Measurements from ENCODE around the gene DCST1.
A peak's percentile ranks its signal among the peaks of the same experiment; 100 is the strongest.

Gene DCST1

DNA sequence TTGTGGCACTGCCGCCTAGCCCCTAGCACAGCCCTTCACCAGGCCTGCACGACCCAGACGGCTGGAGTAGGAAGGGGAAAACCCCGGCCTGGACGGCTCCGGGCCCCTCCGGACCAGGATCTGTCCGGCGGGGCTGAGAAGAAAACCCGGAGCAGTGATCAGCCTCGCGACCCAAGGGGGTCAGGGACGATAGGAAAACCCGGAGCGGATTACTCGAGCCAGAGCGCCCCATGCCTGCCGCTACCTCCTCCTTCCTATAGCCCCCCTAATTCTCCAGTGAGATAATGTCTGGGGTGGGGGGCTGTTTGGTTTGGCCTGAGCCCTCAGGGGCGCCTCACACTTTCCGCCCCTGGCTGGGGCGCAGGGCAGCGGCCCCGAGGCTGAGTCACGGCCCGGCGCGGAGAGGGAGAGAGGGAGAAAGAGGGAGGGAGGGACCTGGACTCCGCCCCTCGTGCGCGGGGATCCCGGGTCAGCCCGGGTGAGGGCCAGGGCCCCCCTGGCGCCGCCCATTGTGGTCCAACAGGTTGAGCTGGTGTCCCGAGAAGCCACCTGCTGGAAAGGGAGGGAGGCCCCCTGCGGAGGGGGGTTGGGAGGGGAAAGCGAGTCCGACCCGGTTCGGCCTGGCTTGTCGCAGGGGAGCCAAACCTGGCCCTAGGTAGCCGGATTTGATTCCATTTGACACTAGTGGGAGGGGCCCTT is 32.7 kb upstream of the DCST1 start:
- DNase-seq (ENCODE audit: extremely low read depth in 1 of 2, low read depth in 1 of 2), result peak; percentile 48 to 67

DNA sequence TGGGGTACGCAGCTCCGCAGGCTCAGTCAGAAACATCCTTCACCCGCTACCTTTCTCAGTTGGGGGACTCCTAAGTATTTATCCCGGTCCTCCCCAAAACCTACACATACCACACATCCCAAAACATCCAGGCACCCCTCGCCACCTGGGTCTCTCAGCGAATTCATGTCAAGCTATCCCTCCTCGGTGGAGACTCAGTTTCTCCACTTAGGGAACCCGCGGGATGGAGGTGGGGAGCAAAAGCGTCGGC is 32.3 kb upstream of the DCST1 start:
- DNase-seq (ENCODE audit: extremely low read depth in 1 of 2, low read depth in 1 of 2), result no peak

DNA sequence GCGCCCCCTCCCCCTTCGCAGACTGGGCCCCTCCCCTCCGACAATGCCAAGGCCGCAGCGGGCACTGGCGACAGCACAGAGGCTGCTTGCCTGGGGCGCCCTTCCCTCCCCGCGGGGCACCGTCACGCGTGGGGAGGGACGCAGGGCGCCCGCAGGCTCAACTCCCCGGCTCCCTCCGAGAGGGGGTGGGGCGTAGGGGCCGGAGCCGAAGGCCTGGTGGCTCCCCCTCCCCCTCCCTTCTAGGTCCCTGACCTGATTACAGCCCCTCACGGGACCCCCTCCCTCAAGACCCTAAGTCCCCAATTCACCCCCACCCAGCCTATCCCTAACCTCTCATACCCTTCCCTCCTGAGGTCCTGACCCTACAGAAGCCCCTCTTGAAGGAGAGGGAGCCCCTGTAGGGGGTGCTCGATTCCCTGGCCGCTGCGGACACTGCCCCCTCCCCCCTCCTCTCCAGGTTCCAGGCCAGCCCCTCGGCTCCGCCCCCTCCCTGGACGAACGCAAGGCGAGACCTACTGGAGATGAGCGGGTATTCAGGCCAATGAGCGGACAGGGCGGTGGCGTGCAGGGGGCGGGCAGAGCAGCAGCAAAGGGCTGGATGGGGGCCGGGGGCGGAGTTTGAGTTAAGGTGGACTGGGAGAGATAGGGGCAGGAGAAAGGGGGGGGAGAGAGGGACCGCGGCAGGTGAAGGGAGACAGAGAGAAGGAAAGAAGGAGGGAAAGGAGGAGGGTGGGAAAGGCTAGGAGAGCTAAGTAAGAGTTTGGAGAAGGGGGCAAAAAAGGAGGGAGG is 31.8 kb upstream of the DCST1 start:
- DNase-seq (ENCODE audit: extremely low read depth in 1 of 2, low read depth in 1 of 2), result peak; percentile 93 to 96

DNA sequence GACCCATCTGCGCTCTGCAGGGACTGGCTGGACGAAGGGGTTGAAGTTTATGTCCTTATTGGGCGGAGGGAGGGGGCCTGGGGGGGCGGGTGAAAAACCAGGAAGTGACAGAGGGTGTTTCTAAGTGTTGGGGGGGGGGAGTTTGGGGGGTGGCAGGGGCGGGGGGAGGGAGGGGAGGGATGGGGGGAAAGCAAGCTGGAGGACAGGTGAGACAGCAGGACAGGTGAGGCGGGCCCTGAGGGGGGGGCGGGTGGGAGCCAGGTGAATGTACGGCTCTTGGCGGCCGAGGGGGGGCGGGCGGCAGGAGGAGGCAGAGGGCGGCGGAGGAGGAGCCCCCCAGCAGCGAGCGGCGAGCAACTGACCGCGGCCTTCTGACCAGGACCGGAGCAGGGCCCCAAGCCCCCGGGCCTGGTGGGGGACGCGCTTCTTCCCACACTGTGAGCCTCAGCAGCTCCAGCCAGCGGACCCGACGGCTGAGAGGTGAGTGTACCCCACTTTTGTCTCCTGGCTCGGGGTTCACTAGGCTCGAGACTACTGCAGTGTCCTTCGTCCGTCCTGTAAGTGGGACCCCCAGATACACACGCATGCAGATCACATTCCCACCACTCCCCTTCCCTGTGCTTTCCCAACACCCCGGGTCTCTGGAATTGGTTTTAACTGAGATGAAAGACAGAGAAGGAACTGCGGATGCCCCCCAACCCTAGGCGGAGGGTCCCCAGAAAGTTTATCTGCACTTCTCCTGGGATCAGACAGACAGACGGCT is 31.0 kb upstream of the DCST1 start, which contains the start of gene ZBTB7B:
Gene ZBTB7B (plus strand): TSS at position 339 of the 763 bp plus-strand sequence. CDS start 11,859 bp downstream, outside the sequence.
- DNase-seq (ENCODE audit: extremely low read depth in 1 of 2, low read depth in 1 of 2), result no peak

DNA sequence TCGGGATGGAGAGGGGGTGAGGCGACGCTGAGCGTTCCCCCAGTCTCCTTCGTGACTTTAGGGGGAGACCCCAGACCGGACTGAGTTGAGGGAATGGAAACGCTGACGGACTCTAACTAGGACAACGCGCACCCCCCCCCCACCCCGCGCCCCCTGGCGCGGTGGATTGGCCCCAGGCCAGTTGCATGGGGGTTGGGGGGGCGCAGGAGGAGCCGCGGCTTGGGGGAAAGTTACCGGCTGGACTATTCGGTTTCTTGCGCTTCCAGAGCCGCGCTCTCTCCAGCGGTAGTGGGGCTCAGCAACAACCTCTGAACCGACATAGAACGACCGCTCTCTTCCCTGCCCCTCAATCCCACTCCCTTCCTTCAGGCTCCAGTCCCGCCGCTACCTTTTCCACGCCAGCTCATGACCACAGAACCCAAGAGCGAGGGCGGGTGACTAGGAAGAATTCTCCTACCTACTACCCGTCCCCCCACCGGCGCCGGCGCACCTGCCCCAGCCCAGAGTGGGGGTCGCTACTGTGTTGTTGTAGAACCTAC is 30.3 kb upstream of the DCST1 start:
- no peak for DNase-seq (ENCODE audit: extremely low read depth in 1 of 2, low read depth in 1 of 2)

DNA sequence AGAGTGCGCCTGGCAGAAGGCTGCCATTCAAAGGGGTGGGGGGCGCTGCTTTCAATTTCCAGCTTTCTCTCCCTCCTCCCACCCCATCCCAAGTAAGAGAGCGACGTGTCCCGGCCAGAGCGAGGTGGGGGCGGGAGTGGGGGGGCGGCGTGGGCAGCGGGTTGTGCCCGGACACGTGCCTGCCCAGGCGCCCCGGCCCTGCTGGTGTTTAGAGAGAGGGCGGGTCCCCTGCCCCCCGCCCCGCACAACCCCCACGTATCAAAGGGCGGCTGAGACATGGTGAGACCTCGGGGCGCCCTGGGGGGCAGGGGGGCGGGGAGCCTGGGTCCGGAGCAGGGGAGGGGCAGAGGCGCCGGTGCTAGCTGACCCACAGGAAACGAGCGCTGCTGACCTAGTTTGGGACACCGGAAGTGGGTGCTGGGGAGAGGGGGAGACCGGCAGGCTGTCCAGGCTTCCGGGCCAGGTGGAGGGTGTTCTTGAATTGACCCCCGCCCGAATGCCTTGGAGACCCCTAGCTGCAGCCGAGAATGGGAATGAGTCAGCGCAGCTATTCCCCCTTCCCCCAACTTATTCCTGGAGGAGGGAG is 29.8 kb upstream of the DCST1 start:
- no peak for DNase-seq (ENCODE audit: extremely low read depth in 1 of 2, low read depth in 1 of 2)

DNA sequence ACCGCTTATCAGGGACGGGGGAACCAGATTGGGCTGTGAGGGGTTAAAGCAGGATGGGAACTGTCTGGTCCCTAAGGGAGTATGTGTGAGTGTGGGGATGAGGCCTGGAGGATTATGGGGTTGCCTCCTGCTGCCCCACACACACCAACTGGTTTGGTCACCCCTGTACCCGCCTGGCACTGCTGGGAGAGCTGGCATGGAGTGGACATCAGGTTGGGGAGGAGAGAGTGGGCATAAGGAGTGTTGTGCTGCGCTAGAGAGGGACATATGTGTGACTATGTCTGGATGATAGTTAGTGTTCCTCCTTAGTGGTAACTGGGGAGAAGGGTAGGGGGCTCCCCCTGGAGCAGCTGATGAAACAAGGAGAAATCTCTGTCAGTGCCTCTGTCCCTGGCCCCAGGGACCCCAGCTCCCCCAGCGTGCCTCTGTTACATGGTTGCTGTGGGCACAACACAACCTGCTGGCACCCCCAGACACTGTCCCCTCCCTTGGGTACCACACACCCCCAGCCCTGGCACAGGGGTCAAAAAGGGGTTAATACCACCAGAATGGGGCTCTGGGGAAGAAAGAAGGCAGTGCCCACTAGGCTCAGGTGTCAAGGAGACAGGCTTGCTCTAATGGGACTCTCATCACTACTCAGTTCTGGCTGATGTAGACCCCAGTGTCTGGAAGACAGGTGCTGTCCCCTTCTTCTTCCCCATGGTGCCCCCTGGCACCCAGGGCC is 29.1 kb upstream of the DCST1 start:
- no peak for DNase-seq (ENCODE audit: extremely low read depth in 1 of 2, low read depth in 1 of 2)

DNA sequence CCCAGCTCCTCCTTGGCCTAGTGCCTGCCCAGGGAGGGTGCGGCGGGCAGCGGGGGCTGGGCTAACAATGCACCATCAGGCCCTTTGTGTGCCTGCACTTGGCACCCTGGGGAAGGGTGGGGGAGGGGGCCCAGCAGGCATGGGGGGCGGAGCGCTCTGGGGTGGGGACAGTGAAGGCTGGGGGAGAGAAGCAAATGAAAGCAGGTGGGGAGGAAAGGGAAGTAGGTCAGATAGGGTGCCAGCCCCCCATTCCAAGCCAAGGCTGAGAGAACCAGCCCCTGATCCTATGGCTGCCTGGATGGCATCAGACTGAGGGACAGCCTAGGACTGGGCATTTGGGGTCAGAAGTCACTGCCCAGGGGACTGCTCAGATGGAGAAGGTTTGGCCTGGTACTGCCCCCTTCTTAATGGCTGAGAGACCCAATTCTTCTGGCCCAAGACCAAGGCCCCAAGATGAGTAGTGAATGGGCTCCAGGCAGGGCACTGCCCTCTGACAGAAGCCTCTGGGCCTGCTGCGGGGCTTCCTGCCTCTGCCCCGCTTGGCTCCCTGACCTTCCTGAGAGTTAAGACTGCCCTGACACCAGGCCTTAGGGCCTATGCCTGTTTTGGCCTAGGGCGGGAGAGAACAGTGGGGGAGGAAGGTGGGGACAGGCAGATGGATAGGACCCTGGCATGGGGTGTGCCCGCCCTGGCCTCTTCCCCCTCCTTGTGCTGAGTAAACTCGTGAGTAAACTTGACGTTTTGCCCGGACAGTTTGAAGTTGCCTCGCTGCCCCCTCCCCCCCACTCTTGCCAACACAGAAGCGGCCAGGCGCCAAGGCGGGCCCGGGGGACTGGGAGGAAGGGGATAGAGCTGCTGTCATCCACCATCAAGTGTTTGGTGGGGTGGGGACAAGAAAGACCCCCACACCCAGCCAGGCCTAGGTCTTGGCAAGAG is 28.3 kb upstream of the DCST1 start:
- no peak for DNase-seq (ENCODE audit: extremely low read depth in 1 of 2, low read depth in 1 of 2)

DNA sequence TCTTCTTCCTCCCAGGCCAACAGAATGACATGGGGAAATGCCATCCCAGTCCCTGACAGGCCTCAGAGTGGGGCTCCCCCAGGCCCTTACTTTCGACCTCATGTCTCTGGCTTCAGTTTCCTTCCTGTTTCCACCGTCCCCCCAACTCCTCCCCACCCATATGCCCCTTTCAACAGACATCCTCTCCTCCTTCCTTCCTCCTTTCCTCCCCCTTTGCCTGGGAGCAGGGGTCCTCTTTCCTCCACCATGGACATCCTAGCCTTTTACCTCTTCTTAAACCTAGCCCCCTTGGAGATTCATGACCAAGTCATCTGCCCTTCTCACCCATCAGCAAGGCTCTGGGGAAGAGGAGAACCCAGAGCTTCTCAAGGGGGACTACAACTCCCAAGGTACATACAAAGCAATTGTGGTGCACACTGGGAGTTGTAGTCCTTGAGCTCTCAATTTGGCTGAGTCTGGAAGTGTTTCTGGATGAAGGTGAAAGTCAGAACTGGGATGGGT is 27.0 kb upstream of the DCST1 start:
- DNase-seq (ENCODE audit: extremely low read depth in 1 of 2, low read depth in 1 of 2), result no peak

DNA sequence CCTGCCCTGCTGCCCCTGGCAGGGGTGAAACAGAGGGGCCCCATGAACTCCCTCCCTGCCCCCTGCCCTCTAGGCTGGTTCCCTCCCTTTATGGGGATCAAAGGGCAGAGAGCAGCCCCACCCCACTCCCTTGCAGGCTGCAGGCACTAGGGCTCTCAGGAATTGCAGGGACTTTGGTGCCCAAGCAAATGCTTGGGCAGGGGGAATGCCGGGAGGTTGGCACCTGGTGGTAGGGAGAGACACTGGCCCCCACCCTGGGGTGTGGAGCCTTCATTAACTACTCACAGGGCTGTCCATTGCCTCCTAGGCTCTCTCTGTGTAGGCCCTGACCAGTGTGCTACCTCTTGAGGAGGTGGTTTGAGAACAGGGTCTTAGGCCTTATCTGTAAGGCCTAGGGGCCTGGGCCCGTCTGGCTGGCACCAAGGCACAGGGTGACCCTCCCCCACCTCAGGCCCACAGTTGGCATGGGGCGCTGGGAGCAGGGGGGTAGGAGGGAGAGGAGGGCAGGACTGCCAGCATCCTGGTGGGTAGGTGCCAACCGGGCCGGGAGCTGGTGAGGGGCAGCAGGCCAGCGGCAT is 26.3 kb upstream of the DCST1 start:
- DNase-seq (ENCODE audit: extremely low read depth in 1 of 2, low read depth in 1 of 2), result no peak

DNA sequence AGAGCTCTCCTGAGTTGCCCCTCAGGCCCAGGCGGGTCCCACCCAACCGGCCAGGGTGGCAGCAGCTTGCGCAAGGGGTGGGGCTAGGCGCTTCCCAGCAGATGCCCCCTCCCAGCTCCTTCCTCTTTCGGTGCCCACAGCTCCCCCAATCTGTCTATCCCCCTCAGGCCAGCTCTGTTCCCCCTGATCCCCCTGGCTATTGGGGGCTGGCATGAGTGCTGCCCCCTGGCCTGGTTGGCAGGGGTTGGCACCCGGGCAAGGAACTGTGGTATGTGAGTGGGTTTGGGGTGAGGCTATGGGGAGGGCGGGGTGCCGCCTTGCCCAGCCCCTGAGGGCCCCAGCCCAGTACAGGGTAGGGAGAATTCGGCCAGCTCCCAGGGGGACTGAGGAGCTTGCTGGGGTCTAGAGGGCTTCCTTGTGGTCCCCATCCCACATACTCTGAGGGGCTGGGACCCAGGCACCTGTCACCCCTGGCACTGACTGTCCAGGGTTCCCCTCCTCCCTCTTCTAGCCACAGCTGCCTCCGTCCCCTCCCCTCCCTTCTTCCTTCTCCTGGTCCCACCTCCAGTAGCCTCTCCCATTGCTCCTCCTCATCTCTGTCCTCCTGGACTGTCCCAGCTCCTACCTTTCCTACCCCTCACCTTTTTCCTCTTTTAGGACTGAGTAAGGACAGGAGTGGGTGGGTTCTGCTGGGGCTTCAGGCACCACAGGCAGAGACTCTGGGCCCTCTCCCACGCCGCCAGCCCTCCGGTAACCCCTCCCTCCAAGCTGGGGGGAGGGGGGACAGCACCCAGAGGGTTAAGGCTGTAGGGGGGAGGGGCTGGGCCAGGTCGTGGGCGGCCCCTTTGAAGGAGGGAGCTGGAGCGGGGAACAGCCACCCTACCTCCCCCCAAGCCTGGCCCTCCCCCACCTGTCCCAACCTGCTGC is 25.3 kb upstream of the DCST1 start:
- DNase-seq (ENCODE audit: extremely low read depth in 1 of 2, low read depth in 1 of 2), result no peak

DNA sequence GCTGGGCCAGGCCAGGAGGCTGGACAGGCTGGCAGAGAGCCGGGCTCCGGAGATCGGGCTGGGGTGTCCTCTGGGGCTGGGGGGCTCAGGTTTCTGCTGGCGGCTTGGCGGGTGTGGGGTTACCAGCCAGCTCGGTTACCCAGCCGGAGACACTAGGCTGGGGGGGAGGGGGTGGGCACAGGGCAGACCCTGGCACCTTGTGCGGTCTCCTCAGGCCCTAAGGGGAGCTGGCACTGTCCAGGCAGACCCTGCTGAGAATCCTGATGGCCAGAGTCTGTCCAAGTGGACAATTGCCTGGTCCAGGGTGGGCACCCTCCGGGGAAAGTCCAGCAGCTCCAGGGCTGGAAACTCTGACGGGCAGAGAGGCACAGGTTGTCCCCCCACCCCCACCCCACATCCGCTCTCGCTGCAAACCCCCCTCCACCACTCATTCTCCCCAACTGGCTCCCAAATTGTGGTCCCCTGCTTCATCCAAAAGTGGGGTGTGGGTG is 24.4 kb upstream of the DCST1 start:
- no peak for DNase-seq (ENCODE audit: extremely low read depth in 1 of 2, low read depth in 1 of 2)

DNA sequence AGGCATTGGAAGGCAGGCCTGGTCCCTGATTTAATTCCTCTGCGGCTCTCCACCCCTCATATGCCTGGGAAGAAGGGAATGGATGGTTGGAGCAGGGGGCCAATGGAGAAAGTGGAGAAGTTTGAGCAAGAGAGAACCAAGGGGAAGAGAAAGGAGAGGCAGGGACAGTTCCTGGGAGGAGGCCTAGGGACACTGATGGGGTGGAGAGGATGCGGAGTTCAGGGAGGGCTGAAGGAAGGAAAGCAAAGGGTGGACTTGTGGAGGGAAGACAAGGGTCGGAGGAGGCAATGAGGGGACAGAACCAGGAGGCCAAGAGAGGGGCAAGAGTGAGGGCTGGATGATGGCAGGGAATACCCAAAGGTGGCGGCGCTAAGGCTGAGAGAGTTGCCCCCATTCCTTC is 23.9 kb upstream of the DCST1 start:
- no peak for DNase-seq (ENCODE audit: extremely low read depth in 1 of 2, low read depth in 1 of 2)

DNA sequence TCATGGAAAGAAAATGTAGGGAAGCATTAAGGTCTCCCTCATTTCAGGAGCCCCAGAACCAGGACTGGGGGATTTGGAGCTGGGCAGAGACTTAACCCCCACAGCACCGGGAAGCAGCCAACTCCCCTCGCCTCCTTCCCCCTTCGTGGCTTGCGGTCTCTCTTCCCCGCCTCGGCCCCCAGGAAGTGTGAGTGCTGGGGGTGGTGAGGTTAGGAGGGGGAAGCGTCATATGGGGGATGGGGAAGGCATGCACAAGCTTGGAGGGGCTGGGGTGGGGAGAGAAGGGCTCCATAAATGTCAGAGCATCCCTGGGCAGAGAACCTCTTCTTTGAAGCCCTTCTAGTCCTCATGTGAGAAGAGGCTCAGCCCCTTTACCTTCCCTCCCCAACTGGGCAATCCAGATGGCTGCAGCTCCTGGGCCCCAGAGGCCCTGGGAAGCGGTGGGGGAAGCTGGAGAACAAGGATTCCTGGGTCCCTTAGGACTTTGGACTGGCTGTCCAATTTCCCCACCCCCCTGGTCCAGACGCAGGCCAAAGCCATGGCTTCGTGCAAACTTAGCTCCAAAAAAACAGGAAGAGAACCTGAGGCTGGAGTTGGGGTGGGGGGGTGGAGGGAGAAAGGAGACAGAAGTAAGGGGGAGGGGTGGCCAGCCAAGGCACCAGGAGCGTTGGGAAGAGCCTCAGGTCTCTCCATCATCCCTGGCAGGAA is 23.3 kb upstream of the DCST1 start:
- DNase-seq (ENCODE audit: extremely low read depth in 1 of 2, low read depth in 1 of 2), result no peak

DNA sequence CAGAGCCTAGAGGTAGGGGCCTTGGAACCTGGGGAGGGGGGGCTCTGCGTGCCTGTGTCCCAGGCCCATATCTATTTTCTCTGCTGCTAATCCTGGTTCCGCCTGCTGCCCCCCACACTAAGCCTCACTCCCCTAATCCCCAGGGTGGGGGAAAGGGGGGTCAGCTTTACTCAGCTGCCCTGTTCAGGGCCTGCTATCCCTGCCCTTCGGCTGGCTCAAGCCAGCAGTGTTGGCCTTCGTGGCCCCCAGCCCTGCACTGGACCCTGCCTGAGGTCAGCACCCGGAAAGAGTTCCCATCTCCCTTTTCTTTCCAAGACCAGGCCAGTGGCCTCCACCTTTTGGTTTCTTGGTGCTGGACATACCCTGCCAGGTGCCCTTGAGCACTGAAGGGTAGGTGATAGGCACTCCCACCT is 22.6 kb upstream of the DCST1 start:
- no peak for DNase-seq (ENCODE audit: extremely low read depth in 1 of 2, low read depth in 1 of 2)

DNA sequence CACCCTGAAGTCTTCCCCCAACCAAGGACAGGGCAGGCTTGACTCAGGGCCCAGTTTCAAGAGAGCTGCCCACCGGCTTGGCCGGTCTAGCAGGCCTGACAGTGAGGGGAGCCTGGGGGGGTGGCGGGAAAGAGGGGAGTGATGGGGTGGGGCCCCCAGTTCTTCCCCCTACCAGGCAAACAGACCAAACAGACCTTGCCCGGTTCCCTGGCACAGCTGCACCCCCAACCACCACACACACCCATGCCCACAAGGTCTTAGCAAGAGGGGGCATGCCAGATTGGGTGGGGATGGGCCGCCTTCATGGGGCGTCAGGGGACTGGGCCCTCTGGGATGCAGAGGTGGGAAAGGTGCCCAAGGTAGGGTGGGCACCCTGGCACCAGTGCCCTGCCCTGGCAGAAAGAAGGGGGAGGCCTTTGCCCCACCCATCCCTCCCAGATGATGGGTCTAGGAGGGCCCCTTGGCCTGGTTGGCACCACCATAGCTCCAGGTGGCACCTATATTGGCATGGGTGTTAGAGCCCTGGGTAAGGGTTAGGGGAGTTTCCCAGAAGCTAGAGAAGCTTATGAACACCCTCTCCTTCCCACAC is 22.1 kb upstream of the DCST1 start:
- DNase-seq (ENCODE audit: extremely low read depth in 1 of 2, low read depth in 1 of 2), result no peak

Measured in activated CD8-positive, alpha-beta memory T cell treated with anti-CD3 and anti-CD28 coated beads for 1 hour (primary cell).